ENCODE data around the gene ZACN. TPM values are rescaled to one million over a fixed set of nuclear protein-coding genes. Genes with fewer than 3 reads are reported as not detected.

The ZACN gene
- total RNA-seq, 1 donor from 2014 or later, result not detected

- Mint-ChIP-seq H3K27me3 (ENCODE audit: unreplicated experiment) (peaks cover 24% of the 10 kb centered on the region), H3K36me3 (ENCODE audit: unreplicated experiment) (no peaks in the 10 kb centered on the region), H3K9me3 (ENCODE audit: unreplicated experiment) (no peaks in the 10 kb centered on the region), H3K4me3 (ENCODE audit: unreplicated experiment) (no peak overlapping the region), H3K4me1 (ENCODE audit: unreplicated experiment) (no peaks in the 10 kb centered on the region), H3K27ac (ENCODE audit: unreplicated experiment) (no peak overlapping the region)
- no peak for DNase-seq (ENCODE audit: extremely low spot score, unreplicated experiment)
- TF ChIP-seq CTCF (IDR thresholded peaks at IDR 0.05), result no peak
Observed at GRCh38 chr17:76125922-76126321, 46.9 kb downstream of the ZACN start.

GRCh38 chr17:76130473-76130872, 51.5 kb downstream of the ZACN start:
- no peaks in the 10 kb centered on the region for H3K9me3 Mint-ChIP-seq (ENCODE audit: unreplicated experiment)
- no peak for DNase-seq (ENCODE audit: extremely low spot score, unreplicated experiment)
- H3K4me1 Mint-ChIP-seq (ENCODE audit: unreplicated experiment), result peaks cover 4% of the 10 kb centered on the region
- no peak overlapping the region for H3K27ac Mint-ChIP-seq (ENCODE audit: unreplicated experiment)
- TF ChIP-seq CTCF (IDR thresholded peaks at IDR 0.05), result no peak
- H3K27me3 Mint-ChIP-seq (ENCODE audit: unreplicated experiment), result peaks cover 34% of the 10 kb centered on the region
- no peaks in the 10 kb centered on the region for H3K36me3 Mint-ChIP-seq (ENCODE audit: unreplicated experiment)
- H3K4me3 Mint-ChIP-seq (ENCODE audit: unreplicated experiment), result no peak overlapping the region

DNA sequence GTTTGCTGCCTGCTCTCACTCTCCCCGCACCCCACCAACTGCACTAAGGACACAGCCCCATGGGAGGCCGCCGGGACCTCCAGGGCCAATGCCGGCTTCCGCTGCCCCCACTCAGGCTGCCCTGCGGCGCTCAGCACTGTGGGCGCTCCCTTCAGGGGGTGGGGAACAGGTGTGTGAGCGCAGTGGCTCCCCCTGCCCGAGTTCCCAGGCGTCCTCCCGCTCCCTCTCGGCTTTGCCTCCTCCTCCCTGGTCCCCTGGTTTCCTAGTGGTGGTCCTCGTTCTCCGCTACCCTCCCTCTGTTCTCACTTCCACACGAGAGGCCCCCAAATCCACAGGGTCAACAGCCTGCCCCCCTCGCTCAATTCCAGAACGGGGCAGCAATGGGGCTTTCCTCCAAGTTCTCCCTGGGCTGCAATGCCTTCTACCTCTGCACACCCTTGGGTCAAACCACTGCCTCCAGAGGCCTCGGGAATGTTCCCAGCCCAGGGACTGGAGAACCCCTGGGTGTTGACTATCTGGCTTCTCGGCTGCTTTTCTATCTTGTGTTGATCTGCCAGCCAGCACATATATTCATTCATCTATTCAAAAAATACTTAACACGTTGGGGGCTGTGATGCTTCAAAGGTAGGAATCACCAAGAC, 52.2 kb downstream of the ZACN start:
- Mint-ChIP-seq H3K36me3 (ENCODE audit: unreplicated experiment) (no peaks in the 10 kb centered on the region), H3K27ac (ENCODE audit: unreplicated experiment) (no peak overlapping the region), H3K4me3 (ENCODE audit: unreplicated experiment) (no peak overlapping the region), H3K4me1 (ENCODE audit: unreplicated experiment) (peaks cover 4% of the 10 kb centered on the region), H3K9me3 (ENCODE audit: unreplicated experiment) (no peaks in the 10 kb centered on the region), H3K27me3 (ENCODE audit: unreplicated experiment) (peaks cover 27% of the 10 kb centered on the region)
- no peak for TF ChIP-seq CTCF (IDR thresholded peaks at IDR 0.05)
- no peak for DNase-seq (ENCODE audit: extremely low spot score, unreplicated experiment)

DNA sequence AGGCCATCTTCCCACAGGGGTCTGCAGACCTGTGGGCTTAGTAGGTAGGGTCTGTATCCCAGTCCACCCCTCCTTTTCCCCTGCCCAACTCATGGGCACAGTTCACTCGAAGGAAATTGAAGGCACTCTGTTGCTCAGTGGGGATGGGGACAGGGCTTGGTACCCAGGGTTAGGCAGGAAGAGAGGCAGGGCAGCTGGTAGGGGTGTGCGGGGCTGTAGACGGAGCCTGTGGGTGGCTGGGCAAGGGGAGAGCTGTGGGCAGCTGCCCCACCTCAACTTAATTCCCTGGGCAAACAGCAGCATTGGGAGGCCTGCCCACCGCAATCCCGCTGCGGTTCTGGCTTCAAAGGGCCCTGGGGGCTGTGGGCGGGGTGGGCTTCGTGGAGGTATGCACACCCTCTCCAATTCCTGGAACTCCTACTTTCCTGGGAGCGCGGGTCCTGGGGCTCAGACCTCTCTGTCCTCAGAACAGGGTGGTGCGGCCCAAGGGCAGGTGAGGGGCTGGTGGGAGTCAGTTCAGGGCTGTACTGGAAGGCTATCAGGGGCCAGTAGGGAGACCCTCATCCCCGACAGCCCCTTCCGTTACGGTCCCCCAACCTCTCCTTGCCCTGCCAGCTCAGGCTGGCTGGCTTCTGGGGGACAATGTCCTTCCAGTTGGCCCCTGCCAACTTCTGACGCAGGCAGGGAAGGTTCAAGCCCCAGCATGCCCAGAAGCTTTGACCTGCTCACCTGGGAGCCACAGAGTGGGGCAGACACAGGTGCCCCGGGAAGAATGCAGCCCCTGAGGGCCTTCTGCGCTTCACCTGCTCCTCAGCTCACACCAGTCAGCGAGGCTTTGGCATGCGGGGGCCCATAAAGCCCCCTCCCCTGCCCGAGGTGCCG, 53.0 kb downstream of the ZACN start:
- DNase-seq (ENCODE audit: extremely low spot score, unreplicated experiment), result no peak
- Mint-ChIP-seq H3K27ac (ENCODE audit: unreplicated experiment) (no peak overlapping the region), H3K9me3 (ENCODE audit: unreplicated experiment) (no peaks in the 10 kb centered on the region), H3K36me3 (ENCODE audit: unreplicated experiment) (no peaks in the 10 kb centered on the region), H3K27me3 (ENCODE audit: unreplicated experiment) (peaks cover 20% of the 10 kb centered on the region), H3K4me3 (ENCODE audit: unreplicated experiment) (no peak overlapping the region), H3K4me1 (ENCODE audit: unreplicated experiment) (peaks cover 4% of the 10 kb centered on the region)
- no peak for TF ChIP-seq CTCF (IDR thresholded peaks at IDR 0.05)

Small RNA genes within 50 kb of the gene (microRNA-seq; reads per million reads assigned to microRNA genes)
- gene MIR6868 (ENCODE audit: unreplicated experiment), result 3.8 reads per million

Other genes with a start within 250 kb of the ZACN start
- 3.3 and 3.6 TPM in 2 replicates for gene UNC13D, start 234.8 kb upstream of the ZACN start, total RNA-seq
- gene WBP2, start 223.8 kb upstream of the ZACN start, total RNA-seq, result 83.1 and 88.2 TPM in 2 replicates
- gene TRIM47, start 200.6 kb upstream of the ZACN start, total RNA-seq, result 33.3 and 40.2 TPM in 2 replicates
- 26.3 and 26.9 TPM in 2 replicates for gene TRIM65, start 182.2 kb upstream of the ZACN start, total RNA-seq
- 71.1 and 73.6 TPM in 2 replicates for gene MRPL38, start 174.3 kb upstream of the ZACN start, total RNA-seq
- 14.5 and 14.8 TPM in 2 replicates for gene FBF1, start 138.1 kb upstream of the ZACN start, total RNA-seq
- gene ACOX1, start 100.0 kb upstream of the ZACN start, total RNA-seq, result 48.0 and 53.4 TPM in 2 replicates
- gene TEN1, start 99.9 kb upstream of the ZACN start, total RNA-seq, result 23.7 and 25.2 TPM in 2 replicates
- 8.3 and 9.6 TPM in 2 replicates for gene CDK3, start 78.3 kb upstream of the ZACN start, total RNA-seq
- not detected in 2 replicates for gene EVPL, start 51.9 kb upstream of the ZACN start, total RNA-seq
- gene SRP68, start 6.7 kb upstream of the ZACN start, total RNA-seq, result 73.7 and 74.7 TPM in 2 replicates
- not detected in 2 replicates for gene GALR2, start 4.4 kb upstream of the ZACN start, total RNA-seq
- gene EXOC7, start 24.6 kb downstream of the ZACN start, total RNA-seq, result 158 and 164 TPM in 2 replicates
- 0.13 TPM in 2 replicates for gene FOXJ1, start 62.1 kb downstream of the ZACN start, total RNA-seq
- gene RNF157, start 161.3 kb downstream of the ZACN start, total RNA-seq, result 0.73 and 0.99 TPM in 2 replicates
- gene UBALD2, start 186.2 kb downstream of the ZACN start, total RNA-seq, result 30.1 and 32.2 TPM in 2 replicates
- gene QRICH2, start 229.1 kb downstream of the ZACN start, total RNA-seq, result 6.3 and 7.3 TPM in 2 replicates